ENCODE measurements around the gene GALNT3. TPM values are rescaled to one million over a fixed set of nuclear protein-coding genes. Genes with fewer than 3 reads are reported as not detected.
A peak's percentile ranks its signal among the peaks of the same experiment; 100 is the strongest.

The GALNT3 gene
- polyA plus RNA-seq, 3 donors = 5.5 to 8.3 (median 7.5) TPM

GRCh38 chr2:165766326-165766927 is 27.6 kb downstream of the GALNT3 start:
- no peaks in the 10 kb centered on the region for H3K27me3 ChIP-seq (ENCODE audit: control insufficient read depth in 2 of 2, insufficient read depth in 2 of 2, low read length in 2 of 2)
- H4K20me1 ChIP-seq (ENCODE audit: insufficient read depth, low read length) = no peaks in the 10 kb centered on the region
- no peak overlapping the region for H3K4me3 ChIP-seq (replicated peaks in 1 of 3; ENCODE audit: low read depth in 2 of 3, low read length in 3 of 3)
- peaks cover 8 to 21% of the 10 kb centered on the region in 2 donors for H3K36me3 ChIP-seq (replicated peaks in 1 of 2; ENCODE audit: control insufficient read depth in 1 of 2, insufficient read depth in 2 of 2, low read length in 2 of 2)
- H3K4me1 ChIP-seq (ENCODE audit: control insufficient read depth in 1 of 2, insufficient read depth in 2 of 2, low read length in 2 of 2) = no peaks in the 10 kb centered on the region
- H3K27ac ChIP-seq (ENCODE audit: low read depth in 1 of 2, low read length in 2 of 2) = no peak overlapping the region
- no peaks in the 10 kb centered on the region for H3K9me3 Mint-ChIP-seq
- no peak overlapping the region for H2AFZ ChIP-seq (ENCODE audit: insufficient read depth, low read depth, low read length, poor library complexity, severe bottlenecking)
- no peak for TF ChIP-seq CTCF (IDR thresholded peaks at IDR 0.05)
- peaks cover 16 to 18% of the 10 kb centered on the region in 2 donors for H3K36me3 Mint-ChIP-seq
- intact Hi-C loops (cut with micrococcal nuclease) = no loop called here
- peaks cover 16% of the 10 kb centered on the region for H3K79me2 ChIP-seq (ENCODE audit: insufficient read depth, low read length)
- no peaks in the 10 kb centered on the region for H3K27me3 Mint-ChIP-seq (ENCODE audit: low read depth in 3 of 3)
- H3K4me2 ChIP-seq (replicated peaks; ENCODE audit: extremely low read depth, low read length, poor library complexity, severe bottlenecking) = no peak overlapping the region
- H3K27ac Mint-ChIP-seq = peak overlapping the region in 1 of 7 donors; percentile 42
- no peaks in the 10 kb centered on the region for H3K4me1 Mint-ChIP-seq
- no peak overlapping the region for H3K4me3 Mint-ChIP-seq
- H3K9ac ChIP-seq (ENCODE audit: insufficient read depth, low read length, poor library complexity, severe bottlenecking) = no peak overlapping the region
- no peak for DNase-seq
- H3K9me3 ChIP-seq (replicated peaks in 1 of 2; ENCODE audit: control insufficient read depth in 1 of 2, insufficient read depth in 1 of 2, low read length in 2 of 2) = no peaks in the 10 kb centered on the region

- Mint-ChIP-seq H3K4me3 (no peak overlapping the region), H3K27me3 (ENCODE audit: low read depth in 3 of 3) (no peaks in the 10 kb centered on the region), H3K4me1 (no peaks in the 10 kb centered on the region), H3K36me3 (peaks cover 36 to 39% of the 10 kb centered on the region in 2 donors), H3K27ac (no peak overlapping the region), H3K9me3 (no peaks in the 10 kb centered on the region)
- Histone ChIP-seq H4K20me1 (ENCODE audit: insufficient read depth, low read length) (no peaks in the 10 kb centered on the region), H3K27ac (ENCODE audit: low read depth in 1 of 2, low read length in 2 of 2) (no peak overlapping the region), H3K79me2 (ENCODE audit: insufficient read depth, low read length) (peaks cover 7% of the 10 kb centered on the region), H3K9ac (ENCODE audit: insufficient read depth, low read length, poor library complexity, severe bottlenecking) (no peak overlapping the region), H3K4me1 (ENCODE audit: control insufficient read depth in 1 of 2, insufficient read depth in 2 of 2, low read length in 2 of 2) (no peaks in the 10 kb centered on the region), H3K27me3 (ENCODE audit: control insufficient read depth in 2 of 2, insufficient read depth in 2 of 2, low read length in 2 of 2) (no peaks in the 10 kb centered on the region), H3K4me2 (replicated peaks; ENCODE audit: extremely low read depth, low read length, poor library complexity, severe bottlenecking) (no peak overlapping the region), H2AFZ (ENCODE audit: insufficient read depth, low read depth, low read length, poor library complexity, severe bottlenecking) (no peak overlapping the region), H3K4me3 (replicated peaks in 1 of 3; ENCODE audit: low read depth in 2 of 3, low read length in 3 of 3) (no peak overlapping the region), H3K36me3 (replicated peaks in 1 of 2; ENCODE audit: control insufficient read depth in 1 of 2, insufficient read depth in 2 of 2, low read length in 2 of 2) (peaks cover 31 to 52% of the 10 kb centered on the region in 2 donors), H3K9me3 (replicated peaks in 1 of 2; ENCODE audit: control insufficient read depth in 1 of 2, insufficient read depth in 1 of 2, low read length in 2 of 2) (no peaks in the 10 kb centered on the region)
- WGBS (ENCODE audit: insufficient coverage) = 100% methylated on average over 2 of the region's 4 CpGs
- TF ChIP-seq CTCF (IDR thresholded peaks at IDR 0.05) = no peak
- DNase-seq = no peak
- intact Hi-C loops (cut with micrococcal nuclease) = no loop called here
Measured at GRCh38 chr2:165762723-165763122, 31.3 kb downstream of the GALNT3 start.
